GM12878 (cell line): ENCODE results near the gene AFF2. TPM values are rescaled to one million over a fixed set of nuclear protein-coding genes. Genes with fewer than 3 reads are reported as not detected.

Experiments
- ATAC-seq: fragments of 200-7000 bp; cut with Tn5 transposase; 3 replicates; pipeline ENCODE4 v1.9.1; 2020; ENCODE audit warnings: mild to moderate bottlenecking, moderate library complexity
- BruUV-seq: library from RNA; stranded (reverse); fragments of 400-500 nt; replicated peaks from 2 replicates; lab custom pipeline; 2021; lab: Mats Ljungman, UMichigan
- CTCF ChIA-PET: fragments of 300-600 bp; sonication (Branson Sonifier 250); formaldehyde crosslinking; extraction: SDS; loops from one replicate; lab custom pipeline; 2021; ENCODE audit warnings: inconsistent platforms; lab: Yijun Ruan, JAX
- POLR2A ChIA-PET: fragments of 350-600 bp; formaldehyde crosslinking; extraction: SDS; loops from one replicate; lab custom pipeline; 2021; ENCODE audit warnings: inconsistent platforms; lab: Charles Lee
- RAD21 ChIA-PET: fragments of 300-600 bp; sonication (Branson Sonifier 250); formaldehyde crosslinking; loops from one replicate; lab custom pipeline; 2023; ENCODE audit warnings: antibody characterized with exemption; ENCODE audit not compliant: unreplicated experiment; lab: Charles Lee
- SMC1A ChIA-PET: fragments of 300-600 bp; sonication (Branson Sonifier 250); formaldehyde crosslinking; loops from one replicate; lab custom pipeline; 2023; ENCODE audit not compliant: unreplicated experiment, uncharacterized antibody; lab: Charles Lee
- DNase-seq: peaks from one replicate; pipeline ENCODE4 v3.0.0-alpha.2; 2011; ENCODE audit warnings: low read depth, low spot score
- FAIRE-seq: peaks from 3 replicates; lab custom pipeline; 2011; peaks lifted over from hg19 to GRCh38; lab: Jason Lieb, UNC
- H2AFZ ChIP-seq: 2 replicates; pipeline ENCODE4 v1.6.0; 2011; ENCODE audit warnings: low read depth, low read length, control low read depth; ENCODE audit not compliant: control insufficient read depth
- H3K27ac ChIP-seq: 2 replicates; pipeline ENCODE4 v1.5.1; 2011; ENCODE audit warnings: control low read depth; ENCODE audit not compliant: control insufficient read depth, insufficient read depth
- H3K27me3 ChIP-seq, 2 experiments: replicated peaks in 1 of 2; 2 replicates each; pipeline versions ENCODE4 v1.6.0 to v1.6.1; 2011; ENCODE audit warnings: low read length in 1 of 2; ENCODE audit not compliant: control insufficient read depth in 2 of 2, insufficient read depth in 2 of 2
- H3K36me3 ChIP-seq, 2 experiments: 2 replicates each; pipeline ENCODE4 v1.5.1; 2011; ENCODE audit warnings: low read length in 1 of 2; ENCODE audit not compliant: control insufficient read depth in 2 of 2, insufficient read depth in 2 of 2
- H3K4me1 ChIP-seq: 2 replicates; pipeline ENCODE4 v1.6.1; 2011; ENCODE audit warnings: mild to moderate bottlenecking, low read length, moderate library complexity, mixed read lengths; ENCODE audit not compliant: control insufficient read depth, insufficient read depth
- H3K4me2 ChIP-seq: 2 replicates; pipeline ENCODE4 v1.6.0; 2011; ENCODE audit warnings: control low read depth; ENCODE audit not compliant: control insufficient read depth, insufficient read depth
- H3K4me3 ChIP-seq: fragments of 200-600 bp; sonication (generic); 2 replicates; pipeline ENCODE4 v1.5.1; 2016
- H3K79me2 ChIP-seq: 2 replicates; pipeline ENCODE4 v1.6.0; 2011; ENCODE audit warnings: low read length; ENCODE audit not compliant: control insufficient read depth, insufficient read depth
- H3K9ac ChIP-seq: 2 replicates; pipeline ENCODE4 v1.8.0; 2011; ENCODE audit warnings: low read length, control low read depth, mixed read lengths; ENCODE audit not compliant: control insufficient read depth, insufficient read depth
- H3K9me3 ChIP-seq: replicated peaks from 3 replicates; pipeline ENCODE4 v1.5.1; 2011; ENCODE audit warnings: mild to moderate bottlenecking, low read length; ENCODE audit not compliant: control insufficient read depth, insufficient read depth
- H4K20me1 ChIP-seq: 2 replicates; pipeline ENCODE4 v1.6.0; 2011; ENCODE audit not compliant: control insufficient read depth, insufficient read depth
- BACH1 ChIP-seq: fragments of 450-650 bp; IDR thresholded peaks from 2 replicates; pipeline ENCODE4 v1.6.1; 2017; ENCODE audit warnings: mild to moderate bottlenecking, borderline replicate concordance
- CHD4 ChIP-seq: fragments of 200-600 bp; sonication (generic); IDR thresholded peaks from 2 replicates; pipeline ENCODE4 v1.6.1; 2016; ENCODE audit warnings: mild to moderate bottlenecking
- HDAC2 ChIP-seq: fragments of 200-600 bp; sonication (generic); IDR thresholded peaks from 2 replicates; pipeline ENCODE4 v1.6.1; 2017
- NFYA ChIP-seq: IDR thresholded peaks from 2 replicates; pipeline ENCODE4 v1.6.1; 2011; ENCODE audit warnings: low read depth, mild to moderate bottlenecking, low read length, improper control_type of control experiment, borderline replicate concordance
- WGBS: methylation state at CpG from one replicate; pipeline ENCODE4 v1.1.6; 2016; ENCODE audit warnings: low lambda C conversion rate; ENCODE audit not compliant: insufficient replicate concordance, insufficient coverage; ENCODE audit errors: missing lambda C conversion rate; 5-methylcytosine and 5-hydroxymethylcytosine counted together
- in situ Hi-C: fragments of 300-500 bp; cut with MboI; formaldehyde crosslinking; loops from 9 replicates; pipeline ENCODE4 v1.14.3; 2018; ENCODE audit warnings: mixed read lengths
- intact Hi-C: fragments of 100-400 bp; cut with micrococcal nuclease; formaldehyde crosslinking; loops from one replicate; pipeline ENCODE4 v1.14.2; 2022; ENCODE audit not compliant: unreplicated experiment
- polyA plus RNA-seq, 11 experiments: library from polyadenylated mRNA; depleted of rRNA in 4 of 11; unstranded in 6 of 11; stranded (reverse) in 5 of 11; fragments of >200 nt; fragmentation: Nextera tagmentation in 4 of 11; fragmentation: Illumina TruSeq in 1 of 11; extraction: Ambion mirVana in 4 of 11; extraction: Trizol in 1 of 11; gene quantifications; 1 replicate in 1 of 11; 2 replicates in 10 of 11; pipeline versions ENCODE4 v1.2.1 to v1.2.3, GENCODE V29; 2011 to 2016; ENCODE audit warnings: inconsistent platforms in 2 of 11, missing spikeins in 2 of 11, low read depth in 1 of 11
- total RNA-seq, 4 experiments: library from RNA; depleted of rRNA in 3 of 4; stranded (reverse); fragments of >200 nt in 3 of 4; fragmentation: Illumina TruSeq in 1 of 4; extraction: Trizol in 1 of 4; gene quantifications; 2 replicates each; pipeline versions ENCODE4 v1.2.1 to v1.2.3, GENCODE V29; 2013 to 2021
- TF ChIP-seq, protein P1 (sequence below): IDR thresholded peaks from 2 replicates; pipeline ENCODE4 v1.6.1; 2012; ENCODE audit warnings: low read depth, low read length, improper control_type of control experiment
- TF ChIP-seq, protein P2 (sequence below), 3 experiments: IDR thresholded peaks in 2 of 3; conservative IDR thresholded peaks in 1 of 3; 2 replicates each; pipeline ENCODE4 v1.5.1; 2011; ENCODE audit warnings: low read depth in 3 of 3, low read length in 3 of 3, mild to moderate bottlenecking in 3 of 3, control low read depth in 2 of 3, moderate library complexity in 2 of 3, inconsistent platforms in 1 of 3, mixed read lengths in 1 of 3; ENCODE audit not compliant: control insufficient read depth in 2 of 3, insufficient read depth in 1 of 3; ENCODE audit errors: extremely low read depth in 1 of 3
- TF ChIP-seq, protein P3 (sequence below): fragments of 450-650 bp; IDR thresholded peaks from 2 replicates; pipeline ENCODE4 v1.6.1; 2017; ENCODE audit warnings: mild to moderate bottlenecking, low read depth, inconsistent platforms; ENCODE audit not compliant: poor library complexity, severe bottlenecking
- TF ChIP-seq, protein P4 (sequence below): fragments of 150-350 bp; IDR thresholded peaks from 2 replicates; pipeline ENCODE4 v1.6.1; 2016; ENCODE audit warnings: low read depth, low read length

Gene AFF2
- total and polyA plus RNA-seq, 10 of the 15 experiments (the other 5 are each of a cell fraction or from before 2014, with no cell fraction given) = under 0.01 to 0.03 TPM; not detected in 8

DNA sequence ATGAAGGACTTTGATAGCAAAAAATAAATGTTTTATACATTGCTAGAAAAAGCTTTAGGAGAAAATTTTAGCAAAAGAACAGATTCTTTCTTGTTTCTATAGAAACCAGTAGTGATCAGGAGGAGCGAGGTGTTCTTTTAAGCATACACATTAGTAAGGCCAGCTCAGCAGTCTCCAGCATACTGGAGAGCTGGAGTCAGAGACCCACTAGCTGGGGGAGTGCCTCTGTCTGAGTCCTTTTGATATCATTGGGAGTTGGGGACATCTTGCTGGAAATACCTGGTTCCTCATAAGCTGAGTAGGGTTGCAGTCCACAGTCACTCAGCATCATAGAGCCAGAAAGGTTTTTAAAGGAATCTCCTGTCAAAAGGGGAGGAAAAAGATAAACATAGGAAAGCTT, 67.4 kb downstream of the AFF2 start:
- WGBS = 0% methylated on average over 1 of the region's 1 CpG
- no peaks in the 10 kb centered on the region for H3K36me3 ChIP-seq
- FAIRE-seq (no peak), ATAC-seq (no peak), DNase-seq (no peak)
- no peak overlapping the region for H3K4me2 ChIP-seq
- intact Hi-C loops (no loop called here), in situ Hi-C loops (no loop called here)
- H3K4me1 ChIP-seq = no peaks in the 10 kb centered on the region
- H4K20me1 ChIP-seq = no peaks in the 10 kb centered on the region
- H2AFZ ChIP-seq = no peak overlapping the region
- SMC1A ChIA-PET = interaction anchor here (1.2 to 1.3 kb wide), 2 partner anchors 28 to 903 kb away, joined by 3 read pairs; no protein-coding TSS in a partner anchor
- CTCF ChIA-PET = no interaction called here
- TF ChIP-seq HDAC2 (no peak), BACH1 (no peak), NFYA (no peak), CHD4 (no peak)
- TF ChIP-seq, protein P1, sequence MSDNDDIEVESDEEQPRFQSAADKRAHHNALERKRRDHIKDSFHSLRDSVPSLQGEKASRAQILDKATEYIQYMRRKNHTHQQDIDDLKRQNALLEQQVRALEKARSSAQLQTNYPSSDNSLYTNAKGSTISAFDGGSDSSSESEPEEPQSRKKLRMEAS = no peak
- TF ChIP-seq, protein P2, sequence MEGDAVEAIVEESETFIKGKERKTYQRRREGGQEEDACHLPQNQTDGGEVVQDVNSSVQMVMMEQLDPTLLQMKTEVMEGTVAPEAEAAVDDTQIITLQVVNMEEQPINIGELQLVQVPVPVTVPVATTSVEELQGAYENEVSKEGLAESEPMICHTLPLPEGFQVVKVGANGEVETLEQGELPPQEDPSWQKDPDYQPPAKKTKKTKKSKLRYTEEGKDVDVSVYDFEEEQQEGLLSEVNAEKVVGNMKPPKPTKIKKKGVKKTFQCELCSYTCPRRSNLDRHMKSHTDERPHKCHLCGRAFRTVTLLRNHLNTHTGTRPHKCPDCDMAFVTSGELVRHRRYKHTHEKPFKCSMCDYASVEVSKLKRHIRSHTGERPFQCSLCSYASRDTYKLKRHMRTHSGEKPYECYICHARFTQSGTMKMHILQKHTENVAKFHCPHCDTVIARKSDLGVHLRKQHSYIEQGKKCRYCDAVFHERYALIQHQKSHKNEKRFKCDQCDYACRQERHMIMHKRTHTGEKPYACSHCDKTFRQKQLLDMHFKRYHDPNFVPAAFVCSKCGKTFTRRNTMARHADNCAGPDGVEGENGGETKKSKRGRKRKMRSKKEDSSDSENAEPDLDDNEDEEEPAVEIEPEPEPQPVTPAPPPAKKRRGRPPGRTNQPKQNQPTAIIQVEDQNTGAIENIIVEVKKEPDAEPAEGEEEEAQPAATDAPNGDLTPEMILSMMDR (IDR thresholded peaks at IDR 0.05 in 2 of 3, conservative IDR thresholded peaks at IDR 0.05 in 1 of 3; ENCODE audit: control insufficient read depth in 2 of 3, extremely low read depth in 1 of 3, insufficient read depth in 1 of 3, low read depth in 3 of 3, low read length in 3 of 3) = no peak
- TF ChIP-seq, protein P3, sequence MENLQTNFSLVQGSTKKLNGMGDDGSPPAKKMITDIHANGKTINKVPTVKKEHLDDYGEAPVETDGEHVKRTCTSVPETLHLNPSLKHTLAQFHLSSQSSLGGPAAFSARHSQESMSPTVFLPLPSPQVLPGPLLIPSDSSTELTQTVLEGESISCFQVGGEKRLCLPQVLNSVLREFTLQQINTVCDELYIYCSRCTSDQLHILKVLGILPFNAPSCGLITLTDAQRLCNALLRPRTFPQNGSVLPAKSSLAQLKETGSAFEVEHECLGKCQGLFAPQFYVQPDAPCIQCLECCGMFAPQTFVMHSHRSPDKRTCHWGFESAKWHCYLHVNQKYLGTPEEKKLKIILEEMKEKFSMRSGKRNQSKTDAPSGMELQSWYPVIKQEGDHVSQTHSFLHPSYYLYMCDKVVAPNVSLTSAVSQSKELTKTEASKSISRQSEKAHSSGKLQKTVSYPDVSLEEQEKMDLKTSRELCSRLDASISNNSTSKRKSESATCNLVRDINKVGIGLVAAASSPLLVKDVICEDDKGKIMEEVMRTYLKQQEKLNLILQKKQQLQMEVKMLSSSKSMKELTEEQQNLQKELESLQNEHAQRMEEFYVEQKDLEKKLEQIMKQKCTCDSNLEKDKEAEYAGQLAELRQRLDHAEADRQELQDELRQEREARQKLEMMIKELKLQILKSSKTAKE = no peak
- TF ChIP-seq, protein P4, sequence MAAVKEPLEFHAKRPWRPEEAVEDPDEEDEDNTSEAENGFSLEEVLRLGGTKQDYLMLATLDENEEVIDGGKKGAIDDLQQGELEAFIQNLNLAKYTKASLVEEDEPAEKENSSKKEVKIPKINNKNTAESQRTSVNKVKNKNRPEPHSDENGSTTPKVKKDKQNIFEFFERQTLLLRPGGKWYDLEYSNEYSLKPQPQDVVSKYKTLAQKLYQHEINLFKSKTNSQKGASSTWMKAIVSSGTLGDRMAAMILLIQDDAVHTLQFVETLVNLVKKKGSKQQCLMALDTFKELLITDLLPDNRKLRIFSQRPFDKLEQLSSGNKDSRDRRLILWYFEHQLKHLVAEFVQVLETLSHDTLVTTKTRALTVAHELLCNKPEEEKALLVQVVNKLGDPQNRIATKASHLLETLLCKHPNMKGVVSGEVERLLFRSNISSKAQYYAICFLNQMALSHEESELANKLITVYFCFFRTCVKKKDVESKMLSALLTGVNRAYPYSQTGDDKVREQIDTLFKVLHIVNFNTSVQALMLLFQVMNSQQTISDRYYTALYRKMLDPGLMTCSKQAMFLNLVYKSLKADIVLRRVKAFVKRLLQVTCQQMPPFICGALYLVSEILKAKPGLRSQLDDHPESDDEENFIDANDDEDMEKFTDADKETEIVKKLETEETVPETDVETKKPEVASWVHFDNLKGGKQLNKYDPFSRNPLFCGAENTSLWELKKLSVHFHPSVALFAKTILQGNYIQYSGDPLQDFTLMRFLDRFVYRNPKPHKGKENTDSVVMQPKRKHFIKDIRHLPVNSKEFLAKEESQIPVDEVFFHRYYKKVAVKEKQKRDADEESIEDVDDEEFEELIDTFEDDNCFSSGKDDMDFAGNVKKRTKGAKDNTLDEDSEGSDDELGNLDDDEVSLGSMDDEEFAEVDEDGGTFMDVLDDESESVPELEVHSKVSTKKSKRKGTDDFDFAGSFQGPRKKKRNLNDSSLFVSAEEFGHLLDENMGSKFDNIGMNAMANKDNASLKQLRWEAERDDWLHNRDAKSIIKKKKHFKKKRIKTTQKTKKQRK = no peak
- H3K9me3 ChIP-seq = no peaks in the 10 kb centered on the region
- POLR2A ChIA-PET = no interaction called here
- no peak overlapping the region for H3K9ac ChIP-seq
- no TSS peak for BruUV-seq
- H3K79me2 ChIP-seq = no peaks in the 10 kb centered on the region
- H3K4me3 ChIP-seq = no peak overlapping the region
- RAD21 ChIA-PET = no interaction called here
- no peak overlapping the region for H3K27ac ChIP-seq
- no peaks in the 10 kb centered on the region for H3K27me3 ChIP-seq
